ENCODE measurements around the gene INSL3.
"Not testable (repeated sequence)": the region's sequence is repeated elsewhere in the genome, so short reads cannot be mapped to it uniquely, and the experiment has no call there.

Gene INSL3

GRCh38 chr19:17784201-17785008 is 36.9 kb downstream of the INSL3 start:
- Histone ChIP-seq H3K36me3 (ENCODE audit: control insufficient read depth, insufficient read depth, low read length) (no peaks in the 10 kb centered on the region), H3K4me1 (no peaks in the 10 kb centered on the region), H3K9ac (no peak overlapping the region), H3K27me3 (ENCODE audit: control insufficient read depth, insufficient read depth, low read length) (no peaks in the 10 kb centered on the region), H3K79me2 (no peaks in the 10 kb centered on the region), H3K27ac (no peak overlapping the region), H3K4me2 (ENCODE audit: low read length) (no peak overlapping the region), H2AFZ (peak overlapping the region; percentile 74), H3K4me3 (ENCODE audit: low read depth, low read length) (no peak overlapping the region), H3K9me3 (ENCODE audit: control insufficient read depth, low read length) (no peaks in the 10 kb centered on the region)
- TF ChIP-seq, protein P1, sequence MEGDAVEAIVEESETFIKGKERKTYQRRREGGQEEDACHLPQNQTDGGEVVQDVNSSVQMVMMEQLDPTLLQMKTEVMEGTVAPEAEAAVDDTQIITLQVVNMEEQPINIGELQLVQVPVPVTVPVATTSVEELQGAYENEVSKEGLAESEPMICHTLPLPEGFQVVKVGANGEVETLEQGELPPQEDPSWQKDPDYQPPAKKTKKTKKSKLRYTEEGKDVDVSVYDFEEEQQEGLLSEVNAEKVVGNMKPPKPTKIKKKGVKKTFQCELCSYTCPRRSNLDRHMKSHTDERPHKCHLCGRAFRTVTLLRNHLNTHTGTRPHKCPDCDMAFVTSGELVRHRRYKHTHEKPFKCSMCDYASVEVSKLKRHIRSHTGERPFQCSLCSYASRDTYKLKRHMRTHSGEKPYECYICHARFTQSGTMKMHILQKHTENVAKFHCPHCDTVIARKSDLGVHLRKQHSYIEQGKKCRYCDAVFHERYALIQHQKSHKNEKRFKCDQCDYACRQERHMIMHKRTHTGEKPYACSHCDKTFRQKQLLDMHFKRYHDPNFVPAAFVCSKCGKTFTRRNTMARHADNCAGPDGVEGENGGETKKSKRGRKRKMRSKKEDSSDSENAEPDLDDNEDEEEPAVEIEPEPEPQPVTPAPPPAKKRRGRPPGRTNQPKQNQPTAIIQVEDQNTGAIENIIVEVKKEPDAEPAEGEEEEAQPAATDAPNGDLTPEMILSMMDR (IDR thresholded peaks at IDR 0.05), result peak; percentile 68

DNA sequence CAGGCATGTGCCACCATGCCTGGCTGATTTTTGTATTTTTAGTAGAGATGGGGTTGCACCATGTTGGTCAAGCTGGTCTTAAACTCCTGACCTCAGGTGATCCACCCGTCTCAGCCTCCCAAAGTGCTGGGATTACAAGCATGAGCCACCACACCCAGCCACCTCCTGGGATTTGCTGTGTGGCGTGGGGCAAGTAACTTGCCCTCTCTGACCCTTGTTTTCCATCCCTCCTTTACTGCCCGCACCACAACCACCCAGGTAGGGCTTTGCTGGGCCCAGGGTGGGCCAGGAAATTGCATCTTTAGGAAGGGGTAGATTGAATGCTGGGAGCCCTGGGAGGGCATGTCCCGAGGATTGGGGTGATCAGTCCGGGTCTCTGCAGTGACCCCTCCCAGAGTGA is 37.6 kb downstream of the INSL3 start:
- H3K4me1 ChIP-seq; H3K9ac ChIP-seq; H3K4me2 ChIP-seq (ENCODE audit: low read length); H3K27ac ChIP-seq; H3K4me3 ChIP-seq (ENCODE audit: low read depth, low read length); H3K27me3 ChIP-seq (ENCODE audit: control insufficient read depth, insufficient read depth, low read length); H3K79me2 ChIP-seq; H3K9me3 ChIP-seq (ENCODE audit: control insufficient read depth, low read length); H3K36me3 ChIP-seq (ENCODE audit: control insufficient read depth, insufficient read depth, low read length): not testable (repeated sequence)
- peak overlapping the region; percentile 74 for H2AFZ ChIP-seq

DNA sequence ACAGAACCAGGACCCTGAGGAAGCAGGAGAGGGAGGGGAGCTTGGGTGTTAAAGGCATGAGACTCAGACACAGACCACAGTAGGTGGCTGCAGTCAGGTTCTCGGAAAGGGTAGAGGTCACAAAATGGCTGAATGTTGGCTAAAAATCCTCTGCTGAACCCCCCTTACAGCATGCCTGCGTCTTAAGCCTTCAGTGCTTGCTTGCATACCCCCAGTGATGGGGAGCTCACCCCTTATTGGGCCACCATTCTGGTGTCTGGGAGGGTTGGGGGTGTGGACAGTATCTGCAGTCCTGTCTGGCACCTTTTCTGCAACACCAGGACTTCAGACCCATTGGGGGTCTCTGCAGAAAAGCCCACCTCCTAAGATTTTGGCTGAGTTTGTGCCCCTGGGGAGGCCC is 40.5 kb downstream of the INSL3 start:
- Histone ChIP-seq H3K27me3 (ENCODE audit: control insufficient read depth, insufficient read depth, low read length) (no peaks in the 10 kb centered on the region), H3K9ac (no peak overlapping the region)

GRCh38 chr19:17778968-17779929 is 42.1 kb downstream of the INSL3 start:
- H3K27ac ChIP-seq, result no peak overlapping the region
- no peak overlapping the region for H3K4me3 ChIP-seq (ENCODE audit: low read depth, low read length)
- TF ChIP-seq, protein P1 (IDR thresholded peaks at IDR 0.05), result no peak
- H3K4me1 ChIP-seq, result peaks cover 4% of the 10 kb centered on the region
- H3K79me2 ChIP-seq, result no peaks in the 10 kb centered on the region
- no peak overlapping the region for H3K9ac ChIP-seq
- H3K4me2 ChIP-seq (ENCODE audit: low read length), result peak overlapping the region; percentile 50
- no peaks in the 10 kb centered on the region for H3K36me3 ChIP-seq (ENCODE audit: control insufficient read depth, insufficient read depth, low read length)
- H3K9me3 ChIP-seq (ENCODE audit: control insufficient read depth, low read length), result no peaks in the 10 kb centered on the region
- H2AFZ ChIP-seq, result peak overlapping the region; percentile 42
- no peaks in the 10 kb centered on the region for H3K27me3 ChIP-seq (ENCODE audit: control insufficient read depth, insufficient read depth, low read length)

More for the DNA sequence above, 40.5 kb downstream of the INSL3 start:
- no peak overlapping the region for H3K4me3 ChIP-seq (ENCODE audit: low read depth, low read length)
- H3K79me2 ChIP-seq, result no peaks in the 10 kb centered on the region
- TF ChIP-seq, protein P1 (IDR thresholded peaks at IDR 0.05), result no peak
- H3K4me1 ChIP-seq, result peaks cover 4% of the 10 kb centered on the region
- no peak overlapping the region for H3K27ac ChIP-seq
- H3K4me2 ChIP-seq (ENCODE audit: low read length), result no peak overlapping the region
- no peak overlapping the region for H2AFZ ChIP-seq
- no peaks in the 10 kb centered on the region for H3K36me3 ChIP-seq (ENCODE audit: control insufficient read depth, insufficient read depth, low read length)
- H3K9me3 ChIP-seq (ENCODE audit: control insufficient read depth, low read length), result no peaks in the 10 kb centered on the region

All from parathyroid adenoma (tissue), 2 donors.